ENCODE data around the gene ASIC2. TPM values are rescaled to one million over a fixed set of nuclear protein-coding genes. Genes with fewer than 3 reads are reported as not detected.

The ASIC2 gene
- total and polyA plus RNA-seq, 4 donors: 0.10 to 0.18 TPM; not detected in 2

DNA sequence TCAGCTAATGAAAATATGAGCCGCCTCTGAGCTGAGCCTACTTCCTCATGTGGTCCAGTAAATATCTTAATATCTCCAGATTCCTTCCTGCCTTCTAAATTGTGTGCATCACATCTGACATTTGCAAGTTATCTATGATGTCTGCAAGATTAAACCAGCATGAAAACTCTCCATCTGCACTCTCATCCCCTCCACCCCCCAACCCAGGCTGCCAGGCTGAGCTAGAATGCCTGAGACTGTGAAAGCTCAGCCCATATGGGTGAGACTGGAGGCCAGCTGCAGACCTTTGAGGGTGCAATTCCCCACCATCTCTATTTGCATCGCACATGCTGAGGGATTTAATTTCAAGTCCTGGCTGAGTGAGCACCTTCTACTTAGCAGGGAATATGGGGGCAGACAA, 82.8 kb downstream of the ASIC2 start:
- DNase-seq (no peak), ATAC-seq (ENCODE audit: low FRiP score) (no peak)
- Histone ChIP-seq H3K4me3 (ENCODE audit: low read length in 2 of 2) (no peak overlapping the region), H3K9me3 (ENCODE audit: control insufficient read depth, low read length) (no peaks in the 10 kb centered on the region), H3K36me3 (ENCODE audit: control insufficient read depth in 1 of 2, insufficient read depth in 2 of 2, low read length in 1 of 2) (no peaks in the 10 kb centered on the region), H3K4me1 (ENCODE audit: control insufficient read depth in 1 of 2, insufficient read depth in 2 of 2, low read length in 2 of 2) (no peaks in the 10 kb centered on the region), H3K27ac (ENCODE audit: low read depth in 1 of 2, low read length in 2 of 2) (no peak overlapping the region), H3K27me3 (ENCODE audit: control insufficient read depth in 1 of 2, insufficient read depth in 2 of 2, low read length in 1 of 2) (no peaks in the 10 kb centered on the region)
- intact Hi-C loops (cut with DNase I): no loop called here
- WGBS, 2 donors: 73% methylated on average over 2 of the region's 2 CpGs

DNA sequence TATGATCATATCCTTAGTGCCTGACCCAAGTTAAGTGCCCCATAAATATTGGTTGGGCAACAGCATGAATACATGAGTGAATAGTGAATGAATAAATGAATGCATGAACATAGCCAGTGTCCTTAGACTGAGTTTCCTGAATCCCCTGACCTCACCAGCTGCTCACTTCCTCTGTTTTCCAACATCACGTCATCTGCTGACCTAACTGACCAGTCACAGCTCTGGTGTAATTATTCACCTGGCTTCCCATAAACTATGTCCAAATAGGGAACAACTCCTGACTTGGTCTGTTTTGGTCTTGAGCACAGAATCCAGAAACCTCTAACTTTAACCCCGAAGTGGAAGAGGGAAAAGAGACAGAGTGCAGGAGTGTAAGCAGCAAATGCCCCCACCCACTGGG, 83.4 kb downstream of the ASIC2 start:
- no peaks in the 10 kb centered on the region for H3K4me1 ChIP-seq (ENCODE audit: control insufficient read depth in 1 of 2, insufficient read depth in 2 of 2, low read length in 2 of 2)
- no peaks in the 10 kb centered on the region for H3K36me3 ChIP-seq (ENCODE audit: control insufficient read depth in 1 of 2, insufficient read depth in 2 of 2, low read length in 1 of 2)
- intact Hi-C loops (cut with DNase I): loop anchor here in 1 of 2 donors (2.0 kb wide), 1 partner anchor 19 kb away; no protein-coding TSS in a partner anchor
- ATAC-seq (ENCODE audit: low FRiP score): no peak
- no peaks in the 10 kb centered on the region for H3K27me3 ChIP-seq (ENCODE audit: control insufficient read depth in 1 of 2, insufficient read depth in 2 of 2, low read length in 1 of 2)
- H3K4me3 ChIP-seq (ENCODE audit: low read length in 2 of 2): no peak overlapping the region
- WGBS, 2 donors: 39 to 40% methylated on average over 2 of the region's 2 CpGs
- DNase-seq: no peak
- H3K27ac ChIP-seq (ENCODE audit: low read depth in 1 of 2, low read length in 2 of 2): no peak overlapping the region
- H3K9me3 ChIP-seq (ENCODE audit: control insufficient read depth, low read length): no peaks in the 10 kb centered on the region

DNA sequence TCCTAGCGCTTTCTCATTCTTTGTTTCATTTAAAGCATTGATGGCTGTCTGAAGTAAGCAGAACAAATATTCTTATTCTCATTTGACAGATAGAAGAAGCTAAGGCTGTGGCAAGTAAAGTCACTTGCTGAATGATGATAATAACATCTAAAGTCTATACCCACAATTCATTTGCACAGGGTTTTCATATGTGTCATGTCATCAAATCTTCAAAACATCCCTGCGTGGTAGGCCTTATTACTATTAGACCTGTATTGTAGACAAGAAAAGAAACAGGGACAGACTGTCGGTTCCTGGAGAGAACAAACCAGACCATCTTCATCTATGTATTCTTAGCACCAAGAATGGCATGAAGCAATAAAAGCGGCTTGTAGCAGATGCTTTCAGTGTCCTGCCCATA, 85.9 kb downstream of the ASIC2 start:
- DNase-seq (no peak), ATAC-seq (ENCODE audit: low FRiP score) (no peak)
- no peaks in the 10 kb centered on the region for H3K9me3 ChIP-seq (ENCODE audit: control insufficient read depth, low read length)
- intact Hi-C loops (cut with DNase I): no loop called here
- no peaks in the 10 kb centered on the region for H3K27me3 ChIP-seq (ENCODE audit: control insufficient read depth in 1 of 2, insufficient read depth in 2 of 2, low read length in 1 of 2)
- no peak overlapping the region for H3K4me3 ChIP-seq (ENCODE audit: low read length in 2 of 2)
- H3K4me1 ChIP-seq (ENCODE audit: control insufficient read depth in 1 of 2, insufficient read depth in 2 of 2, low read length in 2 of 2): no peaks in the 10 kb centered on the region
- H3K27ac ChIP-seq (ENCODE audit: low read depth in 1 of 2, low read length in 2 of 2): no peak overlapping the region
- WGBS, 2 donors: 95 to 96% methylated on average over 4 of the region's 4 CpGs
- no peaks in the 10 kb centered on the region for H3K36me3 ChIP-seq (ENCODE audit: control insufficient read depth in 1 of 2, insufficient read depth in 2 of 2, low read length in 1 of 2)

DNA sequence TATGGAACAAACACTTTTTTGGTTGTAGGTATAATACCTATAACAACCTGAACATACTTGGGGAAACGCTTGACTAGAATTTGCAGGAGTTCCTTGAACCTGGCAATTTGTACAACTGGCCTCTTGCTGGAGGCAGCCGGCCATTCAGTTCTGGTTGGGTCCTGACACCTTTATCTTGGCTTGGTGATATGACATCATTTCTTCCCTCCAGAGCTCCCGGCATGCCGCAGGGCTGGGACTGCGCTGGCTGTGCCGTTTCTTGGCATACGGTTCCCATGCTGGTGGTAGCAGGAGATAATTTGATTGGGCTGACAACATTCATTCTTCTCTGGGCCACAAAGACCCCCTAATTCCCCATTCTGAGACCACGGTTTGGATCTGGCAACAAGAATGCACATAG, 87.5 kb downstream of the ASIC2 start:
- intact Hi-C loops (cut with DNase I): no loop called here
- Histone ChIP-seq H3K27ac (ENCODE audit: low read depth in 1 of 2, low read length in 2 of 2) (no peak overlapping the region), H3K4me3 (ENCODE audit: low read length in 2 of 2) (no peak overlapping the region), H3K4me1 (ENCODE audit: control insufficient read depth in 1 of 2, insufficient read depth in 2 of 2, low read length in 2 of 2) (no peaks in the 10 kb centered on the region), H3K9me3 (ENCODE audit: control insufficient read depth, low read length) (no peaks in the 10 kb centered on the region), H3K36me3 (ENCODE audit: control insufficient read depth in 1 of 2, insufficient read depth in 2 of 2, low read length in 1 of 2) (no peaks in the 10 kb centered on the region), H3K27me3 (ENCODE audit: control insufficient read depth in 1 of 2, insufficient read depth in 2 of 2, low read length in 1 of 2) (no peaks in the 10 kb centered on the region)
- DNase-seq (no peak), ATAC-seq (ENCODE audit: low FRiP score) (no peak)
- 84 to 86% methylated on average over 8 of the region's 8 CpGs for WGBS, 2 donors

DNA sequence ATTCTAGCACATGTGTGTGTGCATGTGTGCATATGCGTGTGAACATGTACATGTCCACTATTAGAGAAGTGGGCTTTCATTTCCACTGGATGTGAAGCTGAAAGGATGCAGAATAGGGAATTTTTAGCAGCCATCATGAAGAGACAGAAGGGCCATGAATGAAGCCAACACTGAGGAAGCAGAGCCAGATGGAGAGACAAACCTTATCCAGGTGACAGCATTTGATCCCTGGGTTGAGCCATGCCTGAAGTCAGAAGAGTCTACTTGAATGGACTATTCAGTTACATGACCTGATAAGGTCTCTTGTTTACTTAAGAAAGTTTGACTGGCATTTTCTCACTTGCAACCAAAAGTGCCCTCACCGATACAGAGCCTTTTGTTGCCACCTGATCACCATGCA, 88.4 kb downstream of the ASIC2 start:
- ATAC-seq (ENCODE audit: low FRiP score): no peak
- intact Hi-C loops (cut with DNase I): no loop called here
- Histone ChIP-seq H3K27me3 (ENCODE audit: control insufficient read depth in 1 of 2, insufficient read depth in 2 of 2, low read length in 1 of 2) (no peaks in the 10 kb centered on the region), H3K9me3 (ENCODE audit: control insufficient read depth, low read length) (no peaks in the 10 kb centered on the region), H3K4me3 (ENCODE audit: low read length in 2 of 2) (no peak overlapping the region), H3K4me1 (ENCODE audit: control insufficient read depth in 1 of 2, insufficient read depth in 2 of 2, low read length in 2 of 2) (no peaks in the 10 kb centered on the region), H3K27ac (ENCODE audit: low read depth in 1 of 2, low read length in 2 of 2) (no peak overlapping the region), H3K36me3 (ENCODE audit: control insufficient read depth in 1 of 2, insufficient read depth in 2 of 2, low read length in 1 of 2) (no peaks in the 10 kb centered on the region)
- DNase-seq: no peak
- WGBS, 2 donors: 90 to 92% methylated on average over 2 of the region's 2 CpGs

DNA sequence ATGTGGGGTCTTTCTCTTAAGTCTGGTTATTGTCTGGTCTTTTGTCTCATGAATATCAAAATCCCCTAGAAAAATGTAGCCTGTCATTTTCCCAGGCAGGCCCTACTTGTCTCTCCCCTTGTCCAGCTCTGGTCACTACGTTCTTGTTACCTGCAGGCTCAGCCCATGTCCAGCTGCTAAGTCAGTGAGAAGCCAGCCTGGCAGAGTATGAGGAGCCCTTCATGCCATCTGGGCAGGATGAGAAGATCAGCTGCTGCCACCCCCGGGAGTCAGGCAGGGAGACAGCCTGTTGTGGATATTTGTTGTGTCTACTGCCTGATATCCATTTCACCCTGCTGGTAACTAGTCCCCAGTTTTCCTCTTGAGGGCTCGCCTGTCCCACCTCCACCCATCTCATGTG, 88.9 kb downstream of the ASIC2 start:
- no peaks in the 10 kb centered on the region for H3K36me3 ChIP-seq (ENCODE audit: control insufficient read depth in 1 of 2, insufficient read depth in 2 of 2, low read length in 1 of 2)
- no peak overlapping the region for H3K27ac ChIP-seq (ENCODE audit: low read depth in 1 of 2, low read length in 2 of 2)
- WGBS, 2 donors: 87 to 94% methylated on average over 3 of the region's 3 CpGs
- no peaks in the 10 kb centered on the region for H3K27me3 ChIP-seq (ENCODE audit: control insufficient read depth in 1 of 2, insufficient read depth in 2 of 2, low read length in 1 of 2)
- no peak overlapping the region for H3K4me3 ChIP-seq (ENCODE audit: low read length in 2 of 2)
- no peak for DNase-seq
- intact Hi-C loops (cut with DNase I): no loop called here
- no peak for ATAC-seq (ENCODE audit: low FRiP score)
- H3K4me1 ChIP-seq (ENCODE audit: control insufficient read depth in 1 of 2, insufficient read depth in 2 of 2, low read length in 2 of 2): no peaks in the 10 kb centered on the region
- H3K9me3 ChIP-seq (ENCODE audit: control insufficient read depth, low read length): no peaks in the 10 kb centered on the region

DNA sequence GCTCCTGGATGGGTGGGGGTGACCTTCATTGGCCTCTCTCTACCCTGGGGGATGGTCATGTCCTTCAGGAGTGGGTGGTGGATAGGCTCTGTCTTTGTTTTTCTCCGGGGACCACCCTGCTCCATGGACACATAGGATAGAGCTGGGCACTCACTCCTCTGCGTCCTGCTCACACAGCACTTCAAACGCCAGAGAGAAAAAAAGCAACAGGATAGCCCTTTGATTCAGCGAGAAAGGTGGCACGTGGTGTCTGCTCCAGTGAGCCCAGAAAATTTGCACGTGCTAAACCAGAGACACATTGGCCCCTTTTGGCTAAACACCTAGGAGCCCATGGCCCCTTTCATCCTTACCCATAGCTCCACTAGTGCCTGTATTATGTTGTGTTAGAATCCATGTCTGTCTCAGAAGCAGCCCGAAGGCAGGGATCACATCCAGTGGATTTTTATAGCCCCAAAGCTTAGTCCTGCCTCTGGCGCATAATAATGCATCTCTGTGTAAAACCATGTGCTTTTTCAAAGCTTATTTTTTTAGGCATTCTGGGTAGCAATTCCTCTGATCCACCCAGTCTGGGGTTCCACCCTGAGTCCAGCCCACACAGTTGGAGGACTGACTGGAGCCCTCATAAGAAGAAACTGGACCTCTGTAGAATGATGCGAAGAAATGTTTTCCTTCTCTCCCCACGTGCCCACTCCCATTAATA, 90.1 kb downstream of the ASIC2 start:
- ATAC-seq (ENCODE audit: low FRiP score) (no peak), DNase-seq (no peak)
- 31 to 57% methylated on average over 10 of the region's 10 CpGs for WGBS, 2 donors
- Histone ChIP-seq H3K4me3 (ENCODE audit: low read length in 2 of 2) (no peak overlapping the region), H3K27me3 (ENCODE audit: control insufficient read depth in 1 of 2, insufficient read depth in 2 of 2, low read length in 1 of 2) (no peaks in the 10 kb centered on the region), H3K4me1 (ENCODE audit: control insufficient read depth in 1 of 2, insufficient read depth in 2 of 2, low read length in 2 of 2) (no peaks in the 10 kb centered on the region), H3K27ac (ENCODE audit: low read depth in 1 of 2, low read length in 2 of 2) (no peak overlapping the region), H3K9me3 (ENCODE audit: control insufficient read depth, low read length) (no peaks in the 10 kb centered on the region), H3K36me3 (ENCODE audit: control insufficient read depth in 1 of 2, insufficient read depth in 2 of 2, low read length in 1 of 2) (no peaks in the 10 kb centered on the region)
- intact Hi-C loops (cut with DNase I): no loop called here

DNA sequence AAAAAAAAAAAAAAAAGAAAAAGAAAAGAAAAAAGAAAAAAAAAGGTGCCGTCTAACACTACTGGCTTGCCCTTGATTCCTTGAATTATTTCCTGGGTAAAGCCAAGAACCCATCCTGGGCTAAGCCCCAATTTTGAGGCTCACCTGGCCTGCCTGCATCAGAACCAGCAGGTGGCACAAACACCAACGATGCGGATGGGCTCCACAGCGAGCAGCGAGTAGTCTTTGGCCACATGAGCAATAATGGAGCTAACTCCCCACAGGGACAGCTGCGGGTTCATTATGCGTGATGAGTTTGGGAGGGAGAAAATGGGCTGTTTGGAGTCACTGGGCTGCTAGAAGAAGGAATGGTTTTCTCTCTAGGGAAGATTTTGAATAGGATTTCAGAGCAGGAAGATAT, 91.1 kb downstream of the ASIC2 start:
- H3K27me3 ChIP-seq (ENCODE audit: control insufficient read depth in 1 of 2, insufficient read depth in 2 of 2, low read length in 1 of 2): no peaks in the 10 kb centered on the region
- ATAC-seq (ENCODE audit: low FRiP score) (no peak), DNase-seq (no peak)
- H3K36me3 ChIP-seq (ENCODE audit: control insufficient read depth in 1 of 2, insufficient read depth in 2 of 2, low read length in 1 of 2): no peaks in the 10 kb centered on the region
- WGBS, 2 donors: 63 to 77% methylated on average over 7 of the region's 7 CpGs
- H3K4me1 ChIP-seq (ENCODE audit: control insufficient read depth in 1 of 2, insufficient read depth in 2 of 2, low read length in 2 of 2): no peaks in the 10 kb centered on the region
- no peaks in the 10 kb centered on the region for H3K9me3 ChIP-seq (ENCODE audit: control insufficient read depth, low read length)
- H3K27ac ChIP-seq (ENCODE audit: low read depth in 1 of 2, low read length in 2 of 2): no peak overlapping the region
- intact Hi-C loops (cut with DNase I): no loop called here
- no peak overlapping the region for H3K4me3 ChIP-seq (ENCODE audit: low read length in 2 of 2)

DNA sequence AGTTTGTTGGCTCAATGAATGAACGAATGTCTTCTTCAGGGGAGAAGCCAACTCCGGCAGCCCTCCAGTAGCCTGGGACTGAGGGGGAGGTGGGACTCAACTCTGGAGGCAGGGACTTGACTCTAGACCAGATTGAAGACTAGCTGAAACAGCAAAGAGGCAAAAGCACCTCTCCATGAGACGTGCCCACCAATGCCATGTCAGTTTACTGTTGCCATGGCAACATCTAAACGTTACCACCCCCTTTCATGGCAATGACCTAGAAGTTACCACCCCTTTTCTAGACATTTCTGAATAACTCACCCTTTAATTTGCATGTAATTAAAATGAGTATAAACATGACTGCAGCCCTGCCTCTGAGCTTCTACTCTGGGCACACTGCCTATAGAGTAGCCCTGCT, 91.8 kb downstream of the ASIC2 start:
- H3K27me3 ChIP-seq (ENCODE audit: control insufficient read depth in 1 of 2, insufficient read depth in 2 of 2, low read length in 1 of 2): no peaks in the 10 kb centered on the region
- H3K36me3 ChIP-seq (ENCODE audit: control insufficient read depth in 1 of 2, insufficient read depth in 2 of 2, low read length in 1 of 2): no peaks in the 10 kb centered on the region
- ATAC-seq (ENCODE audit: low FRiP score) (no peak), DNase-seq (no peak)
- H3K4me3 ChIP-seq (ENCODE audit: low read length in 2 of 2): no peak overlapping the region
- intact Hi-C loops (cut with DNase I): no loop called here
- H3K4me1 ChIP-seq (ENCODE audit: control insufficient read depth in 1 of 2, insufficient read depth in 2 of 2, low read length in 2 of 2): no peaks in the 10 kb centered on the region
- no peak overlapping the region for H3K27ac ChIP-seq (ENCODE audit: low read depth in 1 of 2, low read length in 2 of 2)
- WGBS, 2 donors: 71 to 74% methylated on average over 4 of the region's 4 CpGs
- no peaks in the 10 kb centered on the region for H3K9me3 ChIP-seq (ENCODE audit: control insufficient read depth, low read length)

Measured in aorta (tissue), 5 donors.